Ovary (tissue), 9 donors: ENCODE measurements around the gene RBM33. TPM values are rescaled to one million over a fixed set of nuclear protein-coding genes. Genes with fewer than 3 reads are reported as not detected.

Source experiments
- DNase-seq, 5 donors: peaks; one replicate each; pipeline ENCODE4 v3.0.0-alpha.2; 2019 to 2020
- H3K27ac ChIP-seq, 2 donors: fragments of 200-600 bp; one replicate each; pipeline versions ENCODE4 v1.5.1 to v1.8.0; 2019 to 2022
- H3K27me3 ChIP-seq: fragments of 200-600 bp; one replicate; pipeline ENCODE4 v1.8.0; 2022
- H3K36me3 ChIP-seq: fragments of 200-600 bp; sonication (generic); one replicate; pipeline ENCODE4 v1.5.1; 2019
- H3K4me1 ChIP-seq: one replicate; pipeline ENCODE4 v1.8.1; 2013; ENCODE audit warnings: mild to moderate bottlenecking, moderate library complexity; ENCODE audit not compliant: insufficient read depth
- H3K4me3 ChIP-seq: fragments of 200-600 bp; sonication (generic); one replicate; pipeline ENCODE4 v1.5.1; 2017
- H3K9me3 ChIP-seq, 2 donors: fragments of 200-600 bp in 1 of 2; sonication (generic) in 1 of 2; one replicate each; pipeline versions ENCODE4 v1.5.1 to v1.8.1; 2013 to 2019; ENCODE audit warnings: mild to moderate bottlenecking in 1 of 2, moderate library complexity in 1 of 2
- EP300 ChIP-seq: sonication (generic); formaldehyde crosslinking; IDR thresholded peaks from one replicate; pipeline ENCODE4 v1.6.1; 2017; ENCODE audit warnings: antibody characterized with exemption
- POLR2A ChIP-seq: fragments of 450-650 bp; IDR thresholded peaks from one replicate; pipeline ENCODE4 v1.6.1; 2017; ENCODE audit warnings: antibody characterized with exemption, mild to moderate bottlenecking, moderate library complexity
- WGBS, 3 donors: extraction: QIAGEN DNeasy Blood & Tissue Kit in 1 of 3; methylation state at CpG; one replicate each; pipeline versions ENCODE4 v1.1.5 to v1.1.7; 2013 to 2017; 5-methylcytosine and 5-hydroxymethylcytosine counted together
- intact Hi-C, 4 donors: fragments of 100-400 bp; cut with DNase I; formaldehyde crosslinking; loops; one replicate each; pipeline versions ENCODE4 v1.11.0 to v1.15.1; 2022 to 2023
- polyA plus RNA-seq, 2 donors: library from polyadenylated mRNA; stranded (reverse); fragments of 200-250 nt in 1 of 2; fragments of 350-450 nt in 1 of 2; fragmentation: Illumina TruSeq in 1 of 2; extraction: RNeasy Lipid Tissue Mini Kit (QIAGEN cat#74804) in 1 of 2; gene quantifications; one replicate each; pipeline ENCODE4 v1.2.3, GENCODE V29; 2013 to 2014
- total RNA-seq, 7 donors: library from RNA; depleted of rRNA in 2 of 7; stranded (reverse); fragments of >200 nt in 2 of 7; fragmentation: NEBNext Ultra II Directional in 3 of 7; extraction: Animal tissue kit (Norgen Biotek cat#: 25700) in 3 of 7; gene quantifications; one replicate each; pipeline versions ENCODE4 v1.1.0 to v1.2.4, GENCODE V29; 2016 to 2023
- TF ChIP-seq, protein P1 (sequence below), 3 donors: fragments of 450-650 bp in 2 of 3; fragments of 200-600 bp in 1 of 3; IDR thresholded peaks; one replicate each; pipeline versions ENCODE4 v1.5.1 to v1.8.0; 2016 to 2022; ENCODE audit warnings: antibody characterized with exemption in 3 of 3, mild to moderate bottlenecking in 1 of 3
- donor health status: DM: no; HTN: no; CAD: no; lungs with moderate emphysema.
- donor health status: DM: no; HTN: no; CAD: no.
- donor health status: Bipolar disorder and iron deficiency.
- donor health status: DM: yes; HTN: yes; CAD: no.
- donor health status: DM: no; HTN: no; CAD: no.
- donor health status: DM: yes; HTN: yes; CAD: no.

RBM33 gene
- total and polyA plus RNA-seq, 9 donors, result 19.8 to 62.0 (median 49.3) TPM

DNA sequence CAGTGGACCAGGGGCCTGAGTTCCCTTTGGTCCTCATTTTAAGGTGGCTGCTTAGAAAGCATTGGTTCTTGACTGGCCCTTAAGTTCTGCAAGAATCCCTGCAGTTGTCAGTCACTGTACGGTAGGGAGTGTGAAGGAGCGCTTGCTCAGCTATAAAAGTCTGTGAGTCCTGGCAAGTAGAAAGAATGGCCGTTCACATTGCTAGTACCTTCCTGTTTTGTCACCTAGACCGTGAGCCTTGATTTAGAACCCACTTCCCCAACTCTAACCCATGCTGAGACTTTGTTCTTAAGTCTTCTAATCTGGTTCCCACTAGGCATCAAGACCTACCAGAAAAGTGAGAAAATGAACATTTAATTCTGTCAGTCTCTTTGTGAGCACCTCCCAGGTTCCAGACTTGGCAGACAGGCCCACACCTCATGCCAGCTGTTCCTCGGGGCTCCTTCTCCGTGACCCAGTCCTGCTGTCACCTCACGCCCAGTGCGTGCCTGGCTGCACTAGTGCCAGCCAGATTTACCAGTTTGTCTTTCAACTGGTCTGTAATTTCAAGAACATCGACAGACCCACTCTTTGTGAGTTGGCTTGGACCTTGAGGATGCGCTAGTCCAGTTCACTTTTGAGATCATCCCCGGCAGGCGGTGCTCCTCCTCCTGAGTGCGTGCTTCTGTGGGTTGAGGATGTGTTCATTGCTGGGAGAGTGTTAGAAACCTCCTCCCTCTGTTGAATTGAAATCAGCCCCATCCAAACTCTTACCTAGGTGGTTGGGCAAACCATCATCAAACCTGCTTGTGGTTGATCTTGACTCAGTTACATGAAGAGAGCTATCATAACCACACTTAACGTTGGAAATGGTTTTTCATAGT lies 89.4 kb downstream of the RBM33 start:
- no peak overlapping the region for H3K27ac ChIP-seq
- H3K9me3 ChIP-seq, result no peaks in the 10 kb centered on the region
- intact Hi-C loops, result loop anchor here in 2 of 4 donors (10.0 kb wide), 2 partner anchors 129 to 139 kb away; no protein-coding TSS in a partner anchor
- TF ChIP-seq POLR2A (no peak), EP300 (no peak)
- TF ChIP-seq, protein P1, sequence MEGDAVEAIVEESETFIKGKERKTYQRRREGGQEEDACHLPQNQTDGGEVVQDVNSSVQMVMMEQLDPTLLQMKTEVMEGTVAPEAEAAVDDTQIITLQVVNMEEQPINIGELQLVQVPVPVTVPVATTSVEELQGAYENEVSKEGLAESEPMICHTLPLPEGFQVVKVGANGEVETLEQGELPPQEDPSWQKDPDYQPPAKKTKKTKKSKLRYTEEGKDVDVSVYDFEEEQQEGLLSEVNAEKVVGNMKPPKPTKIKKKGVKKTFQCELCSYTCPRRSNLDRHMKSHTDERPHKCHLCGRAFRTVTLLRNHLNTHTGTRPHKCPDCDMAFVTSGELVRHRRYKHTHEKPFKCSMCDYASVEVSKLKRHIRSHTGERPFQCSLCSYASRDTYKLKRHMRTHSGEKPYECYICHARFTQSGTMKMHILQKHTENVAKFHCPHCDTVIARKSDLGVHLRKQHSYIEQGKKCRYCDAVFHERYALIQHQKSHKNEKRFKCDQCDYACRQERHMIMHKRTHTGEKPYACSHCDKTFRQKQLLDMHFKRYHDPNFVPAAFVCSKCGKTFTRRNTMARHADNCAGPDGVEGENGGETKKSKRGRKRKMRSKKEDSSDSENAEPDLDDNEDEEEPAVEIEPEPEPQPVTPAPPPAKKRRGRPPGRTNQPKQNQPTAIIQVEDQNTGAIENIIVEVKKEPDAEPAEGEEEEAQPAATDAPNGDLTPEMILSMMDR (IDR thresholded peaks at IDR 0.05), result no peak
- H3K27me3 ChIP-seq, result no peaks in the 10 kb centered on the region
- no peaks in the 10 kb centered on the region for H3K4me1 ChIP-seq
- no peak for DNase-seq
- WGBS, 3 donors, result 90% methylated on average over 14 of the region's 14 CpGs
- no peaks in the 10 kb centered on the region for H3K36me3 ChIP-seq
- no peak overlapping the region for H3K4me3 ChIP-seq

DNA sequence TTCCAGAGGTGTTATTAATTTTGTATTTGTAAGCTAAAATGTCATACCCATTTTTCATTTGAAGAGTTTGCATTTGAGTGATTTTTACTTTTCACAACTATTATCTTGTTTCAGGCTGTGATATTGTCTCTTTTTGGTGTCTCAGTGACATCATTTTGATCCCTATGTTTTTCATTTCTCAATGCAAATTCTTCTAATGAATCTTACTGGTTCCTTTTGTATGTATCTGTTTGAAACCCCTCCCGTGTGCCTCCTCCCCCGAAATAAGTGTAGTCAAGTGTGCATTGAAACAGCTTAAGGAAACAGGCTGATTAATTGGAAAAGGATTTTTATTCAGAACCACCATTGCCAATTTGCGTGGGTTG lies 90.0 kb downstream of the RBM33 start:
- no peak for DNase-seq
- intact Hi-C loops, result loop anchor here in 2 of 4 donors (10.0 kb wide), 2 partner anchors 130 to 140 kb away; no protein-coding TSS in a partner anchor
- Histone ChIP-seq H3K27me3 (no peaks in the 10 kb centered on the region), H3K4me1 (no peaks in the 10 kb centered on the region), H3K36me3 (no peaks in the 10 kb centered on the region), H3K27ac (no peak overlapping the region), H3K9me3 (no peaks in the 10 kb centered on the region), H3K4me3 (no peak overlapping the region)
- WGBS, 3 donors, result 64 to 80% (median 74%) methylated on average over 3 of the region's 3 CpGs
- TF ChIP-seq POLR2A (no peak), EP300 (no peak)
- TF ChIP-seq, protein P1 (IDR thresholded peaks at IDR 0.05), result no peak

DNA sequence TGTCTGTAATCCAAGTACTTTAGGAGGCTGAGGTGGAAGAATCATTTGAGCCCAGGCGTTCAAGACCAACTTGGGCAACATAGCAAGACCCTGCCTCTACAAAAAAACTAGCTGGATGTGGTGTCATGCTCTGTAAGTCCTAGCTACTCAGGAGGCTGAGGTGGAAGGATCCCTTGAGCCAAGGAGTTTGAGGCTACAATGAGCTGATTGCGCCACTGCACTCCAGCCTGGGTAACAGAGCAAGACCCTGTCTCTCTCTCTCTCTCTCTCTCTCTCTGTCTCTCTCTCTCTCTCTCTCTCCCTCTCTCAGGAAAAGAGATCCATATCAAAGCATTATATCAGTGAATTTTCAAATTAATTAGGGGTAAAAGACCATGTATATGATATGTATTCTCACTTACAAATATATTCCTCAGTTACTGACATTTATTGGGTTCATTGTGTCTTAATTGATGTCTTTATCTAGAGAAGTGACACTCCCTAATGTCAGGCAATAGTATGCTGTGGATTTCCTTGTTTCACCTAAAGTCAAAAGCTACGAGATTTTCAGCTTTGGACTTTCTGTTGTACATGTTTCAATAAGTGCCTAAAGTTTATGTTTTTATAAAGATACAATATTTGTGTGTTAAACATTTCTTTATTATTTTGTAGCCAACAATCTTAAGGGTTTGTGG lies 91.1 kb downstream of the RBM33 start:
- Histone ChIP-seq H3K27me3 (no peaks in the 10 kb centered on the region), H3K27ac (no peak overlapping the region), H3K4me1 (no peaks in the 10 kb centered on the region), H3K9me3 (no peaks in the 10 kb centered on the region), H3K36me3 (no peaks in the 10 kb centered on the region), H3K4me3 (no peak overlapping the region)
- no peak for DNase-seq
- WGBS, 3 donors, result 88 to 92% (median 91%) methylated on average over 3 of the region's 3 CpGs
- no peak for TF ChIP-seq EP300
- TF ChIP-seq, protein P1 (IDR thresholded peaks at IDR 0.05), result no peak
- no peak for TF ChIP-seq POLR2A
- intact Hi-C loops, result loop anchor here in 2 of 4 donors (10.0 kb wide), 2 partner anchors 131 to 141 kb away; no protein-coding TSS in a partner anchor

DNA sequence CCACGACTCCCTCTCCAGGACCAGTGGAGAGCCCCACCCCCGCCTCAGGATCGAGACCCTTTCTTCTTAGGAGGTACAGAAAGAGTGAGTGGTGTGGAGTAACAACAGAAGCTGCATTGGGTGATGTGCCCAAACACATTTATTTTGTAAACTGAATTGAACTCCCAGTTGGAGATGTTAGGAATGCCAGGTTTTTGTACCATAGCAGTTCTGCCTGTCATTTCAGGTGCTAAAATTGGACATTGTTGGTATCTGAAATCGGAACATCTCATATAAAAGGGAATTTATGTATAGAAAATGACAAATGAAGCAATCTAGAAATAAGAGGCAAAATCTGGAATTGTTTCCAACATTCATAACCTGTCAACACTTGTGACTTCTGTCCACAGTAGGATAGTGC lies 93.1 kb downstream of the RBM33 start:
- intact Hi-C loops, result loop anchor here in 2 of 4 donors (10.0 kb wide), 2 partner anchors 133 to 143 kb away; no protein-coding TSS in a partner anchor
- no peaks in the 10 kb centered on the region for H3K4me1 ChIP-seq
- no peaks in the 10 kb centered on the region for H3K36me3 ChIP-seq
- DNase-seq, result no peak
- no peak overlapping the region for H3K4me3 ChIP-seq
- no peaks in the 10 kb centered on the region for H3K27me3 ChIP-seq
- H3K27ac ChIP-seq, result no peak overlapping the region
- WGBS, 3 donors, result 64 to 74% (median 66%) methylated on average over 4 of the region's 4 CpGs
- TF ChIP-seq, protein P1 (IDR thresholded peaks at IDR 0.05), result no peak
- TF ChIP-seq EP300 (no peak), POLR2A (no peak)
- no peaks in the 10 kb centered on the region for H3K9me3 ChIP-seq
